ENCODE measurements around the gene TRPV3.

DNA sequence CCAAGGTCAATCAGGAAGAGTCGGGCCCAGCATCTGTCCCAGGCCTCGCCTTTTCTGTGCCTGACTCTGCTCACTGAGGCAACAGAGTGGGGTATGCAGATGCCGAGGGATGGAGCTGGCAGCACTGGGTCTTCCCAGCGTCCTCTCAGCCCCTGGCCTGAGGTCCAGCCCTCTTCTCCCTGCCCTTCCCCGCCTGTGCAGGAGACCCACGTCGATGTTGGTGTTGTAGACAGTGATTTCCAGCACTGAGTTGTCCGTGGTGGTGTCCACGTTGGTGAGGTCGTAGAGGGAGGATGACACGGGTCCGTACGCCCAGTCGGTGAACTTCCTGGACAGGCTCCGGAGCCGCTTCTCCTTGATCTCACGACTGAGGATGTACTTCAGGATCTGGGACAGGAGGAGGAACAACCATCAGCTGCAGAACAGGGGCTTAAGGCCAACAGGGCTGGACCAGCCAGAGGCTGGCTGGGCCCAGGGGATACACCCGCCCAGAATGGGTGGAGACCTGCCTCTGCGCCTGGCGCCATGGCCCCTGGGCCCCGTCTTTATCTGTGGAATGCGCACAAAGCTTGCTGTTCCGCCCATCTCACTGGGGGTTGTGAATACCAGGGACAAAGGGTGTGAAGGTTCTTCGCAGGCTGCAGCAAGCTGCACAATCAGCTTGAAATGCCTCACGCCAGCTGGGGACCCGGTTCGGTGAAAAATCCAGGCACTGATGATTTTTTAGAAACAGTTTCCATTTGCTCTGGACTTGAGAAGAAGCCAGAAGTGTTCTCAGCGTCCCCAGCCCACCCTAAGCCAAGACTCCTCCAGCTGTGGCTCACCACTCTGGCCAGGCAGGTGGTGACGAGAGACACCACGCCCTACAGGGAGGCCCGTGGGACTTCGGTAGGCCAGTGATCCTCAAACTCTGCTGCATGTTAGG lies 27.5 kb downstream of the TRPV3 start:
- TF ChIP-seq, protein P1, sequence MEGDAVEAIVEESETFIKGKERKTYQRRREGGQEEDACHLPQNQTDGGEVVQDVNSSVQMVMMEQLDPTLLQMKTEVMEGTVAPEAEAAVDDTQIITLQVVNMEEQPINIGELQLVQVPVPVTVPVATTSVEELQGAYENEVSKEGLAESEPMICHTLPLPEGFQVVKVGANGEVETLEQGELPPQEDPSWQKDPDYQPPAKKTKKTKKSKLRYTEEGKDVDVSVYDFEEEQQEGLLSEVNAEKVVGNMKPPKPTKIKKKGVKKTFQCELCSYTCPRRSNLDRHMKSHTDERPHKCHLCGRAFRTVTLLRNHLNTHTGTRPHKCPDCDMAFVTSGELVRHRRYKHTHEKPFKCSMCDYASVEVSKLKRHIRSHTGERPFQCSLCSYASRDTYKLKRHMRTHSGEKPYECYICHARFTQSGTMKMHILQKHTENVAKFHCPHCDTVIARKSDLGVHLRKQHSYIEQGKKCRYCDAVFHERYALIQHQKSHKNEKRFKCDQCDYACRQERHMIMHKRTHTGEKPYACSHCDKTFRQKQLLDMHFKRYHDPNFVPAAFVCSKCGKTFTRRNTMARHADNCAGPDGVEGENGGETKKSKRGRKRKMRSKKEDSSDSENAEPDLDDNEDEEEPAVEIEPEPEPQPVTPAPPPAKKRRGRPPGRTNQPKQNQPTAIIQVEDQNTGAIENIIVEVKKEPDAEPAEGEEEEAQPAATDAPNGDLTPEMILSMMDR (conservative IDR thresholded peaks at IDR 0.05; ENCODE audit: low read depth, low read length), result no peak
- TF ChIP-seq EZH2 (IDR thresholded peaks at IDR 0.05; ENCODE audit: low read length, unreplicated experiment), result no peak
- no peak for TF ChIP-seq EZH2phosphoT487 (IDR thresholded peaks at IDR 0.05; ENCODE audit: borderline replicate concordance, low read length)
